SU-DHL-6 (cell line): ENCODE data around the gene NEURL1B.

Experiments
- H2AFZ ChIP-seq: fragments of 200-600 bp; sonication (generic); 2 replicates; pipeline ENCODE4 v1.6.1; 2014; ENCODE audit warnings: low read depth, mild to moderate bottlenecking, moderate library complexity, mixed read lengths, antibody characterized with exemption, low read length; ENCODE audit not compliant: severe bottlenecking
- H3F3A ChIP-seq: fragments of 200-600 bp; shearing (Covaris generic); 2 replicates; pipeline ENCODE4 v1.6.0; 2016; ENCODE audit warnings: antibody characterized with exemption, mild to moderate bottlenecking; ENCODE audit not compliant: insufficient read depth
- H3K27ac ChIP-seq: fragments of 200-600 bp; sonication (generic); 2 replicates; pipeline ENCODE4 v1.5.1; 2016; ENCODE audit warnings: low read depth, mild to moderate bottlenecking, low read length, moderate library complexity, mixed read lengths
- H3K27me3 ChIP-seq: fragments of 200-600 bp; sonication (generic), shearing (Covaris generic); 2 replicates; pipeline ENCODE4 v1.6.0; 2014; ENCODE audit warnings: mild to moderate bottlenecking, low read length
- H3K36me3 ChIP-seq: fragments of 200-600 bp; sonication (generic); 2 replicates; pipeline ENCODE4 v1.6.1; 2014; ENCODE audit warnings: mild to moderate bottlenecking, low read length, mixed read lengths
- H3K4me2 ChIP-seq: fragments of 300-600, 200-600 bp; shearing (Covaris generic), sonication (generic); 2 replicates; pipeline ENCODE4 v1.6.0; 2014; ENCODE audit warnings: low read length, low read depth, mild to moderate bottlenecking; ENCODE audit not compliant: poor library complexity, severe bottlenecking
- H3K4me3 ChIP-seq: fragments of 200-600 bp; sonication (generic); 2 replicates; pipeline ENCODE4 v1.5.1; 2014; ENCODE audit warnings: antibody characterized with exemption, low read length, mild to moderate bottlenecking, mixed read lengths; ENCODE audit not compliant: insufficient read depth, poor library complexity, severe bottlenecking
- H3K79me2 ChIP-seq: fragments of 200-600 bp; sonication (generic); 2 replicates; pipeline ENCODE4 v1.6.1; 2014; ENCODE audit warnings: mild to moderate bottlenecking, low read length, moderate library complexity; ENCODE audit not compliant: insufficient read depth
- H3K9ac ChIP-seq: fragments of 200-600 bp; sonication (generic); 2 replicates; pipeline ENCODE4 v1.7.0; 2014; ENCODE audit warnings: mild to moderate bottlenecking, low read length
- H3K9me2 ChIP-seq: fragments of 200-600 bp; sonication (generic); replicated peaks from 2 replicates; pipeline ENCODE4 v1.6.1; 2014; ENCODE audit warnings: low read length; ENCODE audit not compliant: insufficient read depth
- H3K9me3 ChIP-seq: fragments of 200-600 bp; sonication (generic); 2 replicates; pipeline ENCODE4 v1.6.1; 2014; ENCODE audit warnings: low read length, mixed read lengths; ENCODE audit not compliant: insufficient read depth
- H4K20me1 ChIP-seq: fragments of 200-600 bp; sonication (generic); 2 replicates; pipeline ENCODE4 v1.6.1; 2014; ENCODE audit warnings: low read depth, mild to moderate bottlenecking, antibody characterized with exemption, low read length, moderate library complexity, mixed read lengths
- EZH2phosphoT487 ChIP-seq: fragments of 200-600 bp; sonication (generic), shearing (Covaris generic); conservative IDR thresholded peaks from 2 replicates; pipeline ENCODE4 v1.6.1; 2018; ENCODE audit warnings: mild to moderate bottlenecking, antibody characterized with exemption, low read length, moderate library complexity, mixed read lengths
- TF ChIP-seq, protein P1 (sequence below): fragments of 200-600 bp; sonication (generic); IDR thresholded peaks from one replicate; pipeline ENCODE4 v1.5.1; 2017; ENCODE audit warnings: antibody characterized with exemption, mild to moderate bottlenecking, low read length, moderate library complexity; ENCODE audit not compliant: insufficient read depth, poor library complexity, severe bottlenecking

NEURL1B gene

DNA sequence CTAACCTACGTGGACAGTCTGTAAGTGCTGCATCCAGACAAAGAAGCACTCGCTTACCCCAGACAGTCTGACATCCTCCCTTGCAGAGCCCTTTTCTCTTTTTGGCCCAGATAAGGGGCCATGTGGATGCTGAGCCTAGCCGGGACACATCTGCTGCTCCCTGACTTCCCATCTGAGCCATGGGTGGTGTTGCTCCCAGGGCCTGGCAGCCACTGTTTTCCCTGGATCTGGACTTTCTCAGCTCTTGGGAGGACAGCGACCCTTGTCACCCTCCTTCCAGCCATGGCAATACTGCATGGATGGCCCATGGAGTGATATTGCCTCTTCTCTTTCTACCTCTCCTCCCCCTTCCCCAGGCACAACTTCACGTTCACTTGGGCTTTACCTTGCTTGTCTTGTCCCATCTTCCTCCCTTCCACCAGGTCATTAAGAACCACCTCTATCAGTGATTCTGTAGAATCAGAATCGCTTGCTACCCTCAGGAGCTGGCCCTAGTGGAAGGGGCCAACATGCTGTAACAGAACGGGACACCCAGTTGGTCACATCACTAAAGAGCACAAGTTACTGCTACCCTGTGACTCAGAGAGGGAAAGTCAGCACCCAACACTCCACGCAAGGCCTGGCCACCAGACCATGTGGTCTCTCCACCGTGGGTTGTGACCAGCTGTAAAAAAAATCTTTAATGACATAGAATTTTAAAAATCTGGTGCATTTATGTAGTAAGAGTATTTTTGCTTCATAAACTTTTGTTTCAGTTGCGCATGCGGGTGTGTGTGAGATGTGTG is 4.4 kb downstream of the NEURL1B start:
- Histone ChIP-seq H3K79me2 (no peaks in the 10 kb centered on the region), H3K9ac (no peak overlapping the region), H4K20me1 (no peaks in the 10 kb centered on the region), H3K36me3 (no peaks in the 10 kb centered on the region), H3K9me2 (no peaks in the 10 kb centered on the region), H3F3A (no peaks in the 10 kb centered on the region), H3K4me2 (no peak overlapping the region), H2AFZ (no peak overlapping the region), H3K27me3 (no peaks in the 10 kb centered on the region; the same call in 1 of the 2 replicates), H3K9me3 (no peaks in the 10 kb centered on the region), H3K27ac (no peak overlapping the region), H3K4me3 (no peak overlapping the region)
- TF ChIP-seq, protein P1, sequence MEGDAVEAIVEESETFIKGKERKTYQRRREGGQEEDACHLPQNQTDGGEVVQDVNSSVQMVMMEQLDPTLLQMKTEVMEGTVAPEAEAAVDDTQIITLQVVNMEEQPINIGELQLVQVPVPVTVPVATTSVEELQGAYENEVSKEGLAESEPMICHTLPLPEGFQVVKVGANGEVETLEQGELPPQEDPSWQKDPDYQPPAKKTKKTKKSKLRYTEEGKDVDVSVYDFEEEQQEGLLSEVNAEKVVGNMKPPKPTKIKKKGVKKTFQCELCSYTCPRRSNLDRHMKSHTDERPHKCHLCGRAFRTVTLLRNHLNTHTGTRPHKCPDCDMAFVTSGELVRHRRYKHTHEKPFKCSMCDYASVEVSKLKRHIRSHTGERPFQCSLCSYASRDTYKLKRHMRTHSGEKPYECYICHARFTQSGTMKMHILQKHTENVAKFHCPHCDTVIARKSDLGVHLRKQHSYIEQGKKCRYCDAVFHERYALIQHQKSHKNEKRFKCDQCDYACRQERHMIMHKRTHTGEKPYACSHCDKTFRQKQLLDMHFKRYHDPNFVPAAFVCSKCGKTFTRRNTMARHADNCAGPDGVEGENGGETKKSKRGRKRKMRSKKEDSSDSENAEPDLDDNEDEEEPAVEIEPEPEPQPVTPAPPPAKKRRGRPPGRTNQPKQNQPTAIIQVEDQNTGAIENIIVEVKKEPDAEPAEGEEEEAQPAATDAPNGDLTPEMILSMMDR = no peak
- TF ChIP-seq EZH2phosphoT487 = no peak

DNA sequence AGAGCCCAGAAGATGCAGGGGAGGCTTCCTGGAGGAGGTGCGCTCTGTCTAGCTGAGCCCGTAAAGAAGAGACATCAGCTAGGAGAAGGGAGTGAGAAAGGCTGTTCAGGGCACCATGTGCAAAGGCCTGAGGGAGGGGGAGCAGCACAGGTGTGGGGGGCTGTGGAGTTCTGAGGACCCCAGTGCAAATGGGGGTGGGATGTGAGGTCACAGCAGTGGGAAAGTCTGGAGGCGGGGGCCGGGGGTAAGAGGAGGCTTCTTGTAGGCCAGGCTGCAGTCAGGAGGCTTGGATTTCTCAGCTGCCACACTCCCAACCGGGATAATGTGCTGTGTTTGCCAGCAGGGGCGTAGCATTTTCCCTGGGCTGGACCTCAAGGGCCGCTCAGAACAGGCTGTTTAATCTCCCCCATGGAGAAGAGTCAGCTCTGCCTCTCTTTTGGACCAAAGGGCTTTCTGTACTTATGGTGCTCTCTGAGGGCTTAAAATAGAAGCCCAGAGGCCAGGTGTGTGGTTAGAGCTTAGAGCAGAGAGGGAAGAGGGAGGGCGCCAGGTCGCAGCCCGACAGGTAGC is 5.7 kb downstream of the NEURL1B start:
- no peak overlapping the region for H3K9ac ChIP-seq
- H4K20me1 ChIP-seq = no peaks in the 10 kb centered on the region
- H3K27ac ChIP-seq = no peak overlapping the region
- TF ChIP-seq, protein P1 = no peak
- TF ChIP-seq EZH2phosphoT487 = no peak
- no peaks in the 10 kb centered on the region for H3F3A ChIP-seq
- H2AFZ ChIP-seq = no peak overlapping the region
- H3K36me3 ChIP-seq = no peaks in the 10 kb centered on the region
- no peak overlapping the region for H3K4me3 ChIP-seq
- no peaks in the 10 kb centered on the region for H3K79me2 ChIP-seq
- no peaks in the 10 kb centered on the region; the same call in 1 of the 2 replicates for H3K27me3 ChIP-seq
- no peaks in the 10 kb centered on the region for H3K9me3 ChIP-seq
- no peaks in the 10 kb centered on the region for H3K9me2 ChIP-seq
- H3K4me2 ChIP-seq = no peak overlapping the region

DNA sequence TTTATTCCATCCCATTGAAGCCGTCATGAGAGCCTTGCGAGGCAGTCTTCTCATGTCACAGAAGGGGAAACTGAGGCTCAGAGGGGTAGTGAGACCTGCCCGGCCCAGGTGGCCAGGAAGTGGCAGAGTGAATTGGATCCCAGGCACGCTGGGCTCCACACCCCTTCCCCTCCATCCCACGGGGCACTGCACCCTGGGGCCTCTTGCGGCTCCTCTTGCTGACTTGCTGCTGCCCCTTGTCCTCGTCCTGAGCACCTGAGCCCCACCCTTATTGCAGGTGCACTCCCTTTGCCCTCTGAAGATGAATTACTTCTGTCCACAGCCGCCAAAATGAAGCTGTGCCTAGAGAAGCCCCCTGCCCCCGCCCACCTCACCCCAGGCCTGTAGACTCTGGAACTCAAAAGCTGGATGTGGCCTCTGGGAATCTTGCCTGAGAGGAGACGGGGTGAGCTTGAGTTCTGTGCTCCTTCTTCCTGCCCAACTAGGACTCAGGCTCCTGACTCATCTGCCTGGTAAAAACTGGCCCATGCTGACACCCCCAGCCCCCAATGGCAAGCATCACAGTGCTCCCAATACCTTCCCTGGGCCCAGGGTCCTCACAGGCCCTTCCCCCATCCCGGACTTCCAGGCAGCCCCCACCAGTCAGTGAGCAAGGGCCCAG is 6.4 kb downstream of the NEURL1B start:
- no peaks in the 10 kb centered on the region for H3K9me3 ChIP-seq
- H3F3A ChIP-seq = no peaks in the 10 kb centered on the region
- TF ChIP-seq, protein P1 = no peak
- TF ChIP-seq EZH2phosphoT487 = no peak
- no peaks in the 10 kb centered on the region for H3K9me2 ChIP-seq
- H4K20me1 ChIP-seq = no peaks in the 10 kb centered on the region
- H3K27me3 ChIP-seq = no peaks in the 10 kb centered on the region; the same call in 1 of the 2 replicates
- H3K36me3 ChIP-seq = no peaks in the 10 kb centered on the region
- H3K79me2 ChIP-seq = no peaks in the 10 kb centered on the region
- H3K9ac ChIP-seq = no peak overlapping the region
- H2AFZ ChIP-seq = no peak overlapping the region
- H3K27ac ChIP-seq = no peak overlapping the region
- H3K4me2 ChIP-seq = no peak overlapping the region
- no peak overlapping the region for H3K4me3 ChIP-seq
